Measurements from ENCODE around the gene SPATA31D4.

- TF ChIP-seq CTCF (IDR thresholded peaks at IDR 0.05; ENCODE audit: insufficient read depth, low read length, poor library complexity, severe bottlenecking) (no peak), EZH2phosphoT487 (conservative IDR thresholded peaks at IDR 0.05; ENCODE audit: low read length) (no peak)
Observed at GRCh38 chr9:81893929-81894328, 34.3 kb upstream of the SPATA31D4 start.

All from SU-DHL-6 (cell line).